H1 (cell line): Measurements from ENCODE around the gene UTP3. TPM values are rescaled to one million over a fixed set of nuclear protein-coding genes. Genes with fewer than 3 reads are reported as not detected.
A peak's percentile ranks its signal among the peaks of the same experiment; 100 is the strongest.

Source experiments
- BRCA1 ChIP-seq: IDR thresholded peaks from 2 replicates; pipeline ENCODE4 v1.6.1; 2012; ENCODE audit warnings: low read depth, low read length, improper control_type of control experiment
- CBX5 ChIP-seq: fragments of 300-800, 300-1000 bp; sonication (generic); IDR thresholded peaks from 2 replicates; pipeline ENCODE4 v1.7.1; 2016; ENCODE audit warnings: antibody characterized with exemption, low read length, low read depth
- CHD2 ChIP-seq: IDR thresholded peaks from 2 replicates; pipeline ENCODE4 v1.6.1; 2012; ENCODE audit warnings: low read length, improper control_type of control experiment
- CTBP2 ChIP-seq: IDR thresholded peaks from 2 replicates; pipeline ENCODE4 v1.7.0; 2011; ENCODE audit warnings: borderline replicate concordance, mild to moderate bottlenecking, moderate library complexity, mixed read lengths, low read length; ENCODE audit not compliant: insufficient read depth, insufficient read length
- EZH2 ChIP-seq: fragments of 200-600 bp; sonication (generic); IDR thresholded peaks from 2 replicates; pipeline ENCODE4 v1.7.1; 2012; ENCODE audit warnings: low read depth, mild to moderate bottlenecking, moderate library complexity, low read length, inconsistent platforms; ENCODE audit not compliant: severe bottlenecking
- HDAC2 ChIP-seq, 2 experiments: fragments of 300-600 bp in 1 of 2; sonication (generic) in 1 of 2; IDR thresholded peaks; 2 replicates each; pipeline ENCODE4 v1.6.1; 2011 to 2012; ENCODE audit warnings: low read depth in 2 of 2, low read length in 2 of 2, mild to moderate bottlenecking in 2 of 2, moderate library complexity in 2 of 2, borderline replicate concordance in 1 of 2, inconsistent platforms in 1 of 2
- HDAC6 ChIP-seq: IDR thresholded peaks from one replicate; pipeline ENCODE4 v1.7.1; 2012; ENCODE audit warnings: low read depth, mild to moderate bottlenecking, inconsistent platforms, low read length, moderate library complexity
- SIN3A ChIP-seq, 2 experiments: IDR thresholded peaks in 1 of 2; conservative IDR thresholded peaks in 1 of 2; 2 replicates each; pipeline ENCODE4 v1.6.1; 2011 to 2012; ENCODE audit warnings: low read length in 2 of 2, improper control_type of control experiment in 1 of 2, low read depth in 1 of 2, mild to moderate bottlenecking in 1 of 2
- SIRT6 ChIP-seq: IDR thresholded peaks from one replicate; pipeline ENCODE4 v1.7.1; 2012; ENCODE audit warnings: low read length, inconsistent platforms
- SP1 ChIP-seq: IDR thresholded peaks from 2 replicates; pipeline ENCODE4 v1.6.1; 2011; ENCODE audit warnings: low read depth, low read length
- SP4 ChIP-seq: IDR thresholded peaks from 2 replicates; pipeline ENCODE4 v1.6.1; 2012; ENCODE audit warnings: low read length, inconsistent platforms
- TAF1 ChIP-seq: IDR thresholded peaks from 2 replicates; pipeline ENCODE4 v1.6.1; 2011; ENCODE audit warnings: mild to moderate bottlenecking, low read depth, low read length
- ZNF274 ChIP-seq: IDR thresholded peaks from 2 replicates; pipeline ENCODE4 v1.7.0; 2012; ENCODE audit warnings: low read length, borderline replicate concordance; ENCODE audit errors: extremely low read depth
- polyA plus RNA-seq, 7 experiments: library from polyadenylated mRNA; depleted of rRNA in 3 of 7; stranded (reverse) in 5 of 7; unstranded in 2 of 7; fragments of >200 nt in 5 of 7; fragments of 200-250 nt in 2 of 7; gene quantifications; 1 replicate in 5 of 7; 2 replicates in 1 of 7; 4 replicates in 1 of 7; pipeline versions ENCODE4 v1.2.1 to v1.2.3, GENCODE V29; 2011 to 2013; ENCODE audit warnings: missing spikeins in 2 of 7, mixed read lengths in 2 of 7
- total RNA-seq: library from RNA; stranded (reverse); fragmentation: NEBNext Ultra II Directional; extraction: Animal tissue kit (Norgen Biotek cat#: 25700); gene quantifications from 2 replicates; pipeline ENCODE4 v1.2.1, GENCODE V29; 2021

UTP3 gene
- total and polyA plus RNA-seq, 2 of the 8 experiments (the other 6 are each of a cell fraction or from before 2014, with no cell fraction given): 11.2 to 51.3 TPM

- TF ChIP-seq CHD2: no peak; the same call in 1 of the 2 replicates
- TF ChIP-seq TAF1: peak; percentile 50; the same call in 1 of the 2 replicates
- TF ChIP-seq EZH2: no peak
- TF ChIP-seq CTBP2: no peak
- no peak for TF ChIP-seq BRCA1
- no peak for TF ChIP-seq SP4
- no peak for TF ChIP-seq SIRT6
- TF ChIP-seq HDAC2 (IDR thresholded peaks at IDR 0.05; ENCODE audit: borderline replicate concordance in 1 of 2, low read depth in 2 of 2, low read length in 2 of 2): no peak
- 0 out of 2 replicates have a peak, but pooled peaks have one; percentile 37 for TF ChIP-seq SP1
- TF ChIP-seq ZNF274: no peak
- TF ChIP-seq SIN3A (conservative IDR thresholded peaks at IDR 0.05 in 1 of 2, IDR thresholded peaks at IDR 0.05 in 1 of 2; ENCODE audit: low read depth in 1 of 2, low read length in 2 of 2): 0 out of 4 replicates have a peak, but pooled peaks of 1 of the 2 experiments have one; percentile 20
- TF ChIP-seq CBX5: no peak
- TF ChIP-seq HDAC6: no peak
These were observed 16.0 kb downstream of the UTP3 start (continued) for GRCh38 chr4:70704215-70704930.
